AG10803 (cell line): ENCODE data around the gene DVL3.

Source experiments
- DNase-seq: peaks from one replicate; pipeline ENCODE4 v3.0.0; 2010; ENCODE audit warnings: low read depth
- H3K4me3 ChIP-seq: 2 replicates; pipeline ENCODE4 v1.5.1; 2011; ENCODE audit warnings: mild to moderate bottlenecking, low read length, control low read depth
- TF ChIP-seq, protein P1 (sequence below): conservative IDR thresholded peaks from 2 replicates; pipeline ENCODE4 v1.5.1; 2011; ENCODE audit warnings: mild to moderate bottlenecking, low read length, control low read depth, inconsistent platforms

DVL3 gene

DNA sequence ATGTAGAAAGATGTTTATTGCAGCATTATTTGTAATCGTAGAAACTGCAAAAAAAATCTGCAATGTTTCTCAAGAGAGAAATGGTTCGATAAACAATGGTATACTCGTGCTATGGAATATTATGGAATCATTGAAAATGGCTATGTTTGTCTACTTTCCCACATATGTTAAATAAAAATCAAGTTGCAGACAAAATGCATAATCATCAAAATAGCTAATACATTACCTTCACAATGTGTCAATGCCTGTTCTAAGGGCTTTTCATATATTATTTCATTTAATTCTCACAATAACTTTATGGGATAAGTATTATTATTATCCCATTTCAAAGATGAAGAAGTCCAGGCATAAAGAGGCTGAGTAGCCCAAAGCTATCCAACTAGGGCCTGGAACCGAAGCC lies 22.2 kb upstream of the DVL3 start:
- no peak for DNase-seq
- TF ChIP-seq, protein P1, sequence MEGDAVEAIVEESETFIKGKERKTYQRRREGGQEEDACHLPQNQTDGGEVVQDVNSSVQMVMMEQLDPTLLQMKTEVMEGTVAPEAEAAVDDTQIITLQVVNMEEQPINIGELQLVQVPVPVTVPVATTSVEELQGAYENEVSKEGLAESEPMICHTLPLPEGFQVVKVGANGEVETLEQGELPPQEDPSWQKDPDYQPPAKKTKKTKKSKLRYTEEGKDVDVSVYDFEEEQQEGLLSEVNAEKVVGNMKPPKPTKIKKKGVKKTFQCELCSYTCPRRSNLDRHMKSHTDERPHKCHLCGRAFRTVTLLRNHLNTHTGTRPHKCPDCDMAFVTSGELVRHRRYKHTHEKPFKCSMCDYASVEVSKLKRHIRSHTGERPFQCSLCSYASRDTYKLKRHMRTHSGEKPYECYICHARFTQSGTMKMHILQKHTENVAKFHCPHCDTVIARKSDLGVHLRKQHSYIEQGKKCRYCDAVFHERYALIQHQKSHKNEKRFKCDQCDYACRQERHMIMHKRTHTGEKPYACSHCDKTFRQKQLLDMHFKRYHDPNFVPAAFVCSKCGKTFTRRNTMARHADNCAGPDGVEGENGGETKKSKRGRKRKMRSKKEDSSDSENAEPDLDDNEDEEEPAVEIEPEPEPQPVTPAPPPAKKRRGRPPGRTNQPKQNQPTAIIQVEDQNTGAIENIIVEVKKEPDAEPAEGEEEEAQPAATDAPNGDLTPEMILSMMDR: no peak
- H3K4me3 ChIP-seq: no peak overlapping the region

- H3K4me3 ChIP-seq: peak overlapping the region; percentile 97
- TF ChIP-seq, protein P1: no peak; the same call in 1 of the 2 replicates
- DNase-seq: peak; percentile 77
Observed at GRCh38 chr3:184133840-184134745, 21.1 kb upstream of the DVL3 start.

DNA sequence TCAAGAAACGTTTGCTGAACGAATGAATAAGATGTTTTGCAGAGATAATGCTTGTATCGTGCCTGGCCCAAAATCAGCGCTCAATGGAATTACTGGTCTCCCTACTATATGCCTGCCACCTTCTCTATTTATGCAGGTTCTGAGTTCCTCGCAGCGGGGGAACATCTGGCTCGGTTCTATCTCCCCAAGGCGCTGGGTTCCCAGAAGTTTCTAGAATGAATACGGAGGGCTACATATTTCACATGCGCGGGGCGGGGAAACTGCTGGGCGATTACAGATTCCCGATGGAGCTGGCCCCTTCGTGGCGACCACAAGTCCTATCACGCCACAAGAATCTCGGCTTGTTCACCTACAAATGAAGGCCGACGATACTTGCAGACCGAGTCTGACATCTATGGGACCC lies 20.4 kb upstream of the DVL3 start:
- H3K4me3 ChIP-seq: peak overlapping the region; percentile 97
- TF ChIP-seq, protein P1: no peak
- no peak for DNase-seq

- peak within 1 kb of the TSS; percentile 97 for H3K4me3 ChIP-seq
- peak; percentile 94 for DNase-seq
- TF ChIP-seq, protein P1: peak; percentile 34
Observed at GRCh38 chr3:184135149-184135910, 19.8 kb upstream of the DVL3 start, which contains the start of gene EIF2B5. TSS of gene EIF2B5 (plus strand) at chr3:184135358. CDS start at chr3:184135386, 28 bp downstream.

DNA sequence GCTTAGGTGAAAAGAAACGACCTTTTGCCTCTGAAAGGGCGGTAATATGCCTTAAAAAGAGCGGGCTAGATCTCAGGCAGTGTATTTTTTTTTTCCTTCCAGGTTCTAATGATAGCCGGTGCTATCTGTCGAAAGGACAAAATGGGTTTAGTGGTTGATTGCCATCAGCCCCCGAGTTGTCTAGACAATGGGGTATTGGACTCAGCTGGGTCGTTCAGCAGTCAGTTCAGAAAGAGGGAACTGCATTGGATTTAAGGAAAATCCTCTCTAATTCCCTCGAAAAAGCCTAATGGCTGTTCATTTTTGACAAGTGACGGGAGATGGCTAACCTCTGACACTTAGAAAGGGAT lies 19.3 kb upstream of the DVL3 start:
- peak overlapping the region; percentile 97 for H3K4me3 ChIP-seq
- TF ChIP-seq, protein P1: no peak
- no peak for DNase-seq

- TF ChIP-seq, protein P1: no peak
- no peak for DNase-seq
- H3K4me3 ChIP-seq: no peak overlapping the region
Observed at GRCh38 chr3:184140436-184140835, 14.7 kb upstream of the DVL3 start.
